DND-41 (cell line): Measurements from ENCODE around the gene ACVR2A.

Source experiments
- CTCF ChIP-seq: IDR thresholded peaks from 2 replicates; pipeline ENCODE4 v1.5.1; 2012; ENCODE audit warnings: borderline replicate concordance, low read length, moderate library complexity, mild to moderate bottlenecking; ENCODE audit not compliant: poor library complexity, severe bottlenecking; ENCODE audit errors: extremely low read depth
- EZH2 ChIP-seq: IDR thresholded peaks from 3 replicates; pipeline ENCODE4 v1.6.1; 2012; ENCODE audit warnings: borderline replicate concordance, low read depth, mild to moderate bottlenecking, moderate library complexity, low read length, inconsistent platforms; ENCODE audit not compliant: severe bottlenecking

GRCh38 chr2:147882631-147883030 is 37.8 kb downstream of the ACVR2A start:
- no peak for TF ChIP-seq CTCF
- TF ChIP-seq EZH2 = no peak
